ENCODE measurements around the gene C3orf70.

DNA sequence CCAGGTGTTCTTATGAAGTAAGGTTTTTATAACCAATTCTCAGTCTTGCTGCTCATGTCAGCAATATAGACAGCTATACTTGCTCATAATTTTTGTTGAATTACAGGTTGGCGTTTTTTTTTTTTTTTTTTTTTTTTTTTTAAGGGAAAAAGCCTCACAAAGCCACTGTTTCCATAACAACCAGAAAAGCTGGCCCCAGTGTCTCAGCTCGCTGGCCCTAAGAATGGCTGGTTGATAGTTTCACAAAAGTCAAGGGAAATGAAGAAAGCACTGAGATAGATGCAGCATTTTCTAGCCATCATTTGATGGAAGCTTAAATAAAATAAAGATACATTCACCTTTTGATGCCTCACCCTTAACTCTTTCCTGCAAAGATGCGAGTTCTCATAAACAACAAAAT, 121.9 kb downstream of the C3orf70 start:
- TF ChIP-seq CTCF (IDR thresholded peaks at IDR 0.05), result no peak
- no peak for TF ChIP-seq POLR2A (IDR thresholded peaks at IDR 0.05)
